Myocyte (in vitro differentiated cells): Measurements from ENCODE around the gene TRPM5. TPM values are rescaled to one million over a fixed set of nuclear protein-coding genes. Genes with fewer than 3 reads are reported as not detected.
A peak's percentile ranks its signal among the peaks of the same experiment; 100 is the strongest.

ENCODE experiments used
- DNase-seq: peaks from one replicate; pipeline ENCODE4 v3.0.0-alpha.2; 2012; ENCODE audit warnings: low read depth
- total RNA-seq: library from RNA; depleted of rRNA; stranded (reverse); fragments of >200 nt; gene quantifications from 2 replicates; pipeline ENCODE4 v1.2.3, GENCODE V29; 2014

The TRPM5 gene
- total RNA-seq, 1 donor from 2014 or later: not detected

DNA sequence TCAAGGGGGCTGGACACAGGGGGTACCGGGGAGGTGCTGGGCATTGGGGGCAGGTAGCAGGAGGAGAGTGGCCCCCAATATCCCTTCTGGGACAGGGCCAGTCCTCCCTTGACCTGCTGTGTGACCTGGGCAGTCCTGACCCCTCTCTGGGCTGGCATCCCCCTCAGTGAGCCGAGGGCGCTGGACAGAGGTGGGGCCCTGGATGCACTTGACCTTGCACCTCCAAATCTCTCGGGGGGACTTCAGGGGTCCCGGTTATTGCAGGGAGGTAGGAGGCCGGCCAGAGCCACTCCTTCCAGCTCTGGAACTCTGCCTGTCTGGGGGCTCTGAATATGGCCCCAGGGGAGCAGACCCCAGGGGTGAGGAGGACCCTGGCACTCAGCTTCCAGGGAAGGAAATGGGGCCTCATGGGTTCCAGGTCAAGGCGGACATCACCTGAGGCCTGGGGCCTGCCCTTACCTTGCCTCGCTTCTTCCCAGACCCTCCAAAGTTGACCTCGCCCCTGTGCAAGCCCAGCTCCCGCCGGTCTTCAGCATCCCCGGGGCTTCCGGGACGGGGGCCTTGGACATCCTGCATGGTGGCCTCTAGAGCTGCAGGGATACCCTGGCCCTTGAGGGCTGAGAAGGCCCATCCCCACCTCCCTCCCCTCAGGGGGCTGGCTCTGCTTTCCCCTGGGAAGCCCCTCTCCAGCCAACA is 21.7 kb downstream of the TRPM5 start:
- no peak for DNase-seq

- no peak for DNase-seq
Observed at GRCh38 chr11:2421996-2422395, 22.3 kb downstream of the TRPM5 start.

DNA sequence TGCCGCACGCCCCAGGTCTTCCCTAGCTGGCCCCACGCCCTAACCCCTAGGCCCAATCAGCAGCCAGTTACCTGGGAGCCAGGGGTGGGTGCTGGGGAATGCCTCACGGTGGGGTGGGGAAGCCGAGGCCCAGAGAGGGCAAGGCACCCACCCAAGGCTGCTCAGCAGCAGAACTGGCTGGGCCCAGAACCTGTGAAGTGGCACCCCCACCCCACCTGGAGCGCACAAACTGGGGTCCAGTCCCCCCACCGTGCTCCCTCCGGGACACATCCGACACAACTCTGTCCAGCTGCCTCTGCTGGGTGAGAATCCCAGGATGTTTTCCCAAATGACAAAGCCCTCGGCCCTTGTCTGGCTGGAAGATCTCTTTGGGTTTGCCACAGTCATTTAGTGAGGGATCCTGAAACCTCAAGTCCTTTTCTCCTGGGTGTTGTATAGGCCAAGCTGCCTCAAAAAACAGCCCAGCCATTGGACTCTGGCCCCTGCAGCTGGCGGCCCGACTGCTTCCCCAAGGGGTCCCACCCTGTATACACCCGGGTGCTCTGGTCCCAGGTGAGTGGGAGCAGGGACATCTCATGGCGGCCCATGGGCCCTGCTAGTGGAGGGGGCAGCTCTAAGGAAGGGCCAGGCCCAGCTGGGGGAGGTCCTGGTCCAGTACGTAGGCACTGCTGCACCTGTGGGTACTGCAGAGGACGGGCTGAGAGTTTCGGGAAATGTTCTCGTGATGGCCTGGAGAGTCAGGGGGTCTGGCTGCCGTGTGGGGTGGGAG is 22.9 kb downstream of the TRPM5 start:
- DNase-seq: no peak

DNA sequence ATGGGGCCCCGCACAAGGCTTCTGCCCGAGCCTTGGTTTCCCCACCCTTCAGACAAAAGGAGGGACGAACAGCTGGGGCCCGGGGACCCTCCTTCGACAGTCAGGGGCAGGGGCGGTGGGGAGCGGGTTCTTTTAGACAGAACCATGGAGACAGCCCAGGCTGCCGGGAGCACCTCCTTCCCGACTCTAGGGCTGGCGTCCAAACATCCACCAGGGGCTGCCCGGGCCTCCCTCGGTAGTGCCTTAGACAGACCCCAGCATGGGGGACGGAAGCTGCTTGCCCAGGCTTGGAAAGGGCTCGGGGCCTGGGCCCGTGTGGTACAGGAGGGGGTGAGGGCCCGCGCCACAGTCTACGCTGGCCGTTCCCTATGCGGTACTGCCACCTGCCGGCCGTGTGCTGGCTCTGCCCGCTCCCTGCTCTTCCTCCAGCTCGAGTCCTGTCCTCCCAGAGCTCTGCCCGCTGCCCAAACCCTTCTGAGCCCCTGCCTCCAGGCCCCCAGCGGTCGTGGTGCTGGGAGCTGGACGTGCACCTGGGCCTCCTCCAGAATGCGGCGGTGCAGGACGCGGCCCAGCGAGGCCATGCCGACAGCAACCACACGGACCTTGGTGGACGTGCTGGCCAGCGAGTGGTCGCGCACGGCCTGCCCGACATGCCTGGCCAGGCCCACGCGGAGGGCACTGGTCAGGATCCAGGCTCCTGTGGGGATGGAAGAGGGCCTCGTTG is 23.6 kb downstream of the TRPM5 start:
- peak; percentile 72 for DNase-seq

DNA sequence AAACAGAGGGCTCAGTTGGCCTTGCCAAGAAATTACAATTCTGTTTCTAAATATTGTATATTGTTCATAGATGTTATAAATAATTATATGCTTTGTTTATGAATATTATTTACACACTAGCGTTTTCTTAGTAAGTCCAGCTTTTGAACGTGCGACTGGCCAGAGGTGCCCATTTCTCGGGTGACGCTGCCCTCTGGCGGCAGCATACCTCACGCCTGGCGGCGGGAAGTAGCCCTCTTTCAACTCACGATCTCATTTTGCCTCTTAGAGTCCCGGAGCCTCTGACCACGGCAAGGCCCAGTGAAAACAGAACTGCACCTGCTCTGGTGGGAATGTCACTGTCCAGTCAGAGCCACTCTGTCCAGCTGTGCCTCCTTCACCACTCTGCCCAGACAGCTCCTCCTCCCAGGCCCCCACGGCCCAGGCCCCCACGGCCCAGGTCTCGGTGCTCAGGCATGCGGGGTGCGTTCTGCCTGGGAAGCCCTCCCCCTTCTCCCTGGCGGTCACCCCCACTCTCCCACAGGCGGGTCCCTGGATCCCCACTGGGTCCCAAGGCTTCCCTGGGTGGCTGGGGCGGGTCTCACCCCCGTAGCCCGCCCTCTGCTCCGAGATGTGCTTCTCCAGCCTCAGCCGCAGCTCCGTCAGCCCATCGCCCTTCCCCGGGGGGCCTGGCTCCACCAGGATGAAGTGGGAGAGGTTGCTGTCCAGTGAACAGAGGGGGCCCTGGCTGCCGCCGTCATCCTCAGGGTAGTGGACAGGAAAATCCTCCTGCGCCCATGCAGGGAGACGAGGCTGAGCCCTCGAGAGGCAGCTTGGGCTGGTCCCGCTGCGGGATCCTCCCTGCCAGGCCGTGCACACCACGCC is 24.4 kb downstream of the TRPM5 start:
- peak; percentile 80 for DNase-seq

DNA sequence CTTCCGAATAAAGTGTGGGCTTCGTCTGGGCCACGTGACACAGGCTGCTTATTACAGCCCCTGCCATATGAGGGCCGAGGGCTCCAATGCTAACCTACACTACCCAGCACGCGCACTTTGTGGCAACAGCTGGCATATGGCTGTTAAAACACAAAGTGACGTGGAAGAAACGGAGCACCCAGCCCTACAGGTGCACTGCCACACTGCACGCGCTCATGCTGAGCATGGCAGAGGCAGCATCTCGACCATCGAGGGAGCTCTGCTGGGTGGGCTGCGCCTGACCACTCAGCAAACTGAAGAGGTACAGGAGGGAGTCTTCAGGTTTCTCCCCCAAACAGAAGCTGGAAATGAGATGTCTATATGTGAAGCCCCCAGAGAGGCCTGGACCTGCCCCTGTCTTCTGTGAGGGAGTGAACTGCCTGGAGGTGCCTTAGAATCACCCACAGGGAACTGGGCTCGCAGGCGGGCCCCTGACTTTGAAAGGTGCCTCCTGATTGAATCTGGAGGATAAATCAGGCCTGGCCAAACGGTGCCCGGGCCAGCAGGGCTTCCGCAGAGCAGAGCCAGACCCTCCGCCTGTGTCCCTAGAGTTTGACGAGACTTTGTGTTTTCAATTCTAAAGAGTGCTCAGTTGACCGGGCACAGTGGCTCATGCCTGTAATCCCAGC is 25.5 kb downstream of the TRPM5 start:
- no peak for DNase-seq

DNA sequence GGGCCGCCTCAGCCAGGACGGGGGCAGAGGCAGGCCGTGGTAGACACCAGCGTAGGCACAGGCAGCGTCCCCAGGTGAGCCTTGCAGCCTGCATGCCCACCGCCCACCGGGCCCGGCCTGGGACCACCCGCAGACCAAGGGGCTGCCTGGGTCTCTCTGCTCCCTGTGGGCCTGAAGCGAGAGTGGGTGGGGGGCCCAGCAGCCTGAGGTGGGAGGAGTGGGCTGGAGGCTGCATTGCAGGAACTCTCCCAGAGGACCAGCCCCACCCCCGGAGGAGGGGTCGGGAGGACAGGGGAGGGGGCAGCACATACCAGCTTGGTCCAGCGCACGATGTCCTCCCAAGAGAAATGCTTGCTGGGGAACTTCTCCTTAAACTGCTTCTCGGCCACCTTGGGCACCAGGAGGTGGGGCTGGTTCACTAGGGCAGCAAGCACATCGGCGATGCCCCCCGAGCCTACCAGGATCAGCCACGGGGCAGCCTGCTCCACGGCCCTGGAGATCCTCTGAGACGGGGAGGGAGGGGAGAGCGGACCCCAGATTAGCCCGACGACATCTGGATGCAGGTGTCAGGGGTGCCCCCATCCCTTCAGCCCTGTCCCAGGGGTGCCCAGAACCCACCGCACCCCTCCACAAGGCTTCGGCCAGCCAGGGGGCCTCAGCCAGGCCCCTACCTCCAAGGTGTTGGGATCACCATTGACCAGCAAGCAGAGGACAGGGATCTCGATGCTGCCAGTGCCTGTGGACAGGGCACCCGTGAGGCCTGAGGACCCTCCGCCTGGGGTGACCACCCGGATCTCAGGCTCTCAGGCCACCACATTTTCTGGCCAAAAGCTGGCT is 26.2 kb downstream of the TRPM5 start:
- no peak for DNase-seq

DNA sequence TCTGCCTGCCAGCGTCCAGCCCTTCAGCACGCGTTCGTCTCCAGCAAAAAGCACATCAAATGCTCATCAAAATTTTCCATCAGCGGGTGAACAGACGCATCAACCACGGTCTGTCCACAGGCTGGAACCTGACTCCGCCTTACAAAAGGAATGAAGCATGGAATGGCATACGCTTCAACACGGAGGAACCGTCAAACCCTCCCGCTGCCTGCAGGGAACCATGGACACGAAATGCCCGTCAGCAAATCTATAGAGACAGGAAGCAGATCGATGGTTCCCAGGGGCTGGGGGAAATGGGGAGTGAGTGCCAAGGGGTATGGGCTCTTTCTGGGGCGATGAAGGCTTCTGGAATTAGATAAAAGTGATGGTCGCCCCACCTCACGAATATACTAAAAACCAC is 27.5 kb downstream of the TRPM5 start:
- DNase-seq: no peak

DNA sequence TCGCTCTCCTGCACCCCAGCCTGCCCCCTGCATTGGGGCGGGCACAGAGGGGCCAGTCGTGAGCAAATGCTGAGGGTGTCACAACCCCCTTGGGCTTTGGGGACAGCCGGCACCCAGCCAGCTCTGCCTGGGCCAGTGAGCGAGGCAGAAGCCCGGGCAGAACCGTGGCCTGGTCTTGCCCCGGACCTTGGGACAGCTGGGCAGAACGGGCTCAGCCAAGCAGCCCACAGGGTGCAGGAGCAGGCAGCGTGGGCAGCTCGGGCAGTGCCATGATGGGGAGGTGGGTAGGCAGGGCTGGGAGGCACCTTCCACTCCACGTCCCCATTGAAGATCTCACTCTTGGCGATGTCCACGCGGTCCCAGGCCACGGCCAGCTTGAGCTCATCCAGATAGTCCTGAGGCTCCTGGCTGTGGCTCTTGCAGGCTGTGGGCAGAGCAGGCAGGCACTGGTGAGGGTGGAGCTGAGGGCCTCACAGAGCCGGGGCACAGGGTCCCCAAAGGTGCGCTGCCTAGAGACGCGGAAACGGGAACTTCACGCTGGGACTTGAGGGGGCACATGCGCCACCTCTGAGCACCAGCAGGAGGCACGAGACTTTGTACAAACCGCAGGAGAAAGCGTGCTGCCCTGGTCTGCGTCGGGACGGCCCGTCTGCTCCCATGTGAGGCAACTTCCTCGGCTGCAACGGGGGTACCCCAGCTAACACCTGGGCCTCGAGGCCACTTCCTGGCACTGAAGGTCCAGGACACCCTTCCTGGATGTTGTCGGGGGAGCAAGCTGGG is 28.5 kb downstream of the TRPM5 start:
- DNase-seq: no peak

DNA sequence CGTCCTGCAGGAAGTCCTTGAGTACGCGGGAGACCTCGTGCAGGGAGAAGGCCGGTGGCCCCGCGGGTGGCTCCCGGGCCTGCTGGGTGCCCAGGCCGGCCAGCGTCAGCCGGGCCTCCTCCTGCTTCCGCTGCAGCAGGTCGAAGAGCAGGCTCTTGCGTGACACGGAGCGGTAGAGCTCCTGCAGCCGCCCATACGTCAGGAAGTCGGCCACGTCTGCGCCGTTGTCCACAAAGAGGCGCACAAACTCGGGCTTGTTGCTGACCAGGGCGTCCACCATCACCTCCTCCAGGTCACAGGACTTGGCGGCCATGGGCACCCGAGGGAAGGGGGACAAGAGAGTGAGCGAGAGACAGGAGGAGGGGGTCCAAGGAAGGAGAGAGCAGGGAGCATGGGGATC is 29.1 kb downstream of the TRPM5 start:
- no peak for DNase-seq

- no peak for DNase-seq
Observed at GRCh38 chr11:2414616-2415015, 29.7 kb downstream of the TRPM5 start.

- DNase-seq: no peak
Observed at GRCh38 chr11:2413742-2414579, 30.4 kb downstream of the TRPM5 start.

DNA sequence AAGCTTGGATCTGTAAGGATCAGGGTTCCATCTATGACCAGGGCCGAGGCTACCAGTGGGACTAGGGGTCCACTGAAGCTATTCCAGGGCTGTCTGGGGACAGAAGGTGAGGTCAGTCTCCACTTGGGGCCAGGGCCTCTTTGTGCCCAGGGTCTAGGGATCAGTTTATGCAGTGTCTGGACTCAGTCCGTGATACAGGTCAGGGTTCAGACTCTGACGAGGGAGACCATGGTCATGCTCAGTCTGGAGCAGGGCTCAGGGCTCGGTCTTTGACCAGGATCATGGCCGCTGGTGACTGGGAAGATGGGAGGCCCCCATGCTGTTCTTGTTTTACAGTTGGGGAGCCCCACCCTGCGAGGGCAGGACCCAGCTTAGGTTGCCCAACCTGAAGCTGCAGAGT is 32.0 kb downstream of the TRPM5 start:
- DNase-seq: no peak

GRCh38 chr11:2411446-2412305 is 32.6 kb downstream of the TRPM5 start:
- DNase-seq: no peak

- no peak for DNase-seq
Observed at GRCh38 chr11:2410616-2411015, 33.7 kb downstream of the TRPM5 start.

GRCh38 chr11:2409611-2410468 is 34.5 kb downstream of the TRPM5 start:
- no peak for DNase-seq
